Thyroid gland (tissue), 4 donors: ENCODE measurements around the gene GRAMD1C.

ENCODE experiments used
- POLR2A ChIP-seq, 2 donors: fragments of 450-650 bp; IDR thresholded peaks; one replicate each; pipeline ENCODE4 v1.6.1; 2017; ENCODE audit warnings: antibody characterized with exemption in 2 of 2, mild to moderate bottlenecking in 2 of 2, moderate library complexity in 1 of 2
- TF ChIP-seq, protein P1 (sequence below), 6 experiments: fragments of 200-600 bp in 3 of 6; fragments of 450-650 bp in 3 of 6; sonication (generic) in 3 of 6; IDR thresholded peaks; one replicate each; pipeline ENCODE4 v1.5.1; 2016 to 2019; ENCODE audit warnings: antibody characterized with exemption in 6 of 6, mild to moderate bottlenecking in 2 of 6, inconsistent platforms in 1 of 6, moderate library complexity in 1 of 6

DNA sequence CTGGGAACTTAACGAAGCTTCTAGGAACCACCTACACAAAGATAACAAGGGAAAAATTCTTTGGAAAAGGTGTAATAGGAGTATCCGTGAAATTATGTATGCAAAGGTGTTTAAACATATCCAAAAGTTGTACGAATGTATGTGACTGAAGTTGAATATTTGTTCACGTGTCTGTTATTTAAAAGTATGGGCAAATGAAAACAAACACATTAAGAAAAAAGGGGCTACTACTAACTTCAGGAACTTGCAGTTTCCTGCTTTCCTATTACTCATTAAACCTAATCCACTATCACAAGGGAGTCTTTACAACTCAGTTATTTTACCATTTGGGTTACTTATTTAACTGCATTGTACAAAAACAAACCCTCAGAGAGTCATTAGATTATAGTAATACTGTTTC, 33.9 kb upstream of the GRAMD1C start:
- TF ChIP-seq, protein P1, sequence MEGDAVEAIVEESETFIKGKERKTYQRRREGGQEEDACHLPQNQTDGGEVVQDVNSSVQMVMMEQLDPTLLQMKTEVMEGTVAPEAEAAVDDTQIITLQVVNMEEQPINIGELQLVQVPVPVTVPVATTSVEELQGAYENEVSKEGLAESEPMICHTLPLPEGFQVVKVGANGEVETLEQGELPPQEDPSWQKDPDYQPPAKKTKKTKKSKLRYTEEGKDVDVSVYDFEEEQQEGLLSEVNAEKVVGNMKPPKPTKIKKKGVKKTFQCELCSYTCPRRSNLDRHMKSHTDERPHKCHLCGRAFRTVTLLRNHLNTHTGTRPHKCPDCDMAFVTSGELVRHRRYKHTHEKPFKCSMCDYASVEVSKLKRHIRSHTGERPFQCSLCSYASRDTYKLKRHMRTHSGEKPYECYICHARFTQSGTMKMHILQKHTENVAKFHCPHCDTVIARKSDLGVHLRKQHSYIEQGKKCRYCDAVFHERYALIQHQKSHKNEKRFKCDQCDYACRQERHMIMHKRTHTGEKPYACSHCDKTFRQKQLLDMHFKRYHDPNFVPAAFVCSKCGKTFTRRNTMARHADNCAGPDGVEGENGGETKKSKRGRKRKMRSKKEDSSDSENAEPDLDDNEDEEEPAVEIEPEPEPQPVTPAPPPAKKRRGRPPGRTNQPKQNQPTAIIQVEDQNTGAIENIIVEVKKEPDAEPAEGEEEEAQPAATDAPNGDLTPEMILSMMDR (IDR thresholded peaks at IDR 0.05) = no peak
- no peak for TF ChIP-seq POLR2A (IDR thresholded peaks at IDR 0.05)
